OCI-LY1 (cell line): ENCODE results near the gene SCYL2.

Source experiments
- H2AFZ ChIP-seq: fragments of 200-600 bp; sonication (generic), shearing (Covaris generic); 2 replicates; pipeline ENCODE4 v1.6.0; 2014; ENCODE audit warnings: antibody characterized with exemption, mild to moderate bottlenecking, low read length
- H3F3A ChIP-seq: fragments of 200-600 bp; sonication (generic), shearing (Covaris generic); 2 replicates; pipeline ENCODE4 v1.6.0; 2014; ENCODE audit warnings: mild to moderate bottlenecking, antibody characterized with exemption, low read length, moderate library complexity; ENCODE audit not compliant: insufficient read depth
- H3K27ac ChIP-seq: fragments of 200-600 bp; sonication (generic); 2 replicates; pipeline ENCODE4 v1.5.1; 2014; ENCODE audit warnings: low read length, mixed run types, mild to moderate bottlenecking, low read depth; ENCODE audit not compliant: poor library complexity, severe bottlenecking
- H3K27me3 ChIP-seq: fragments of 200-600 bp; sonication (generic); 2 replicates; pipeline ENCODE4 v1.6.0; 2014; ENCODE audit warnings: antibody characterized with exemption, mild to moderate bottlenecking, low read length, moderate library complexity; ENCODE audit not compliant: insufficient read depth
- H3K36me3 ChIP-seq: fragments of 200-600 bp; sonication (generic); 2 replicates; pipeline ENCODE4 v1.6.1; 2014; ENCODE audit warnings: mild to moderate bottlenecking, antibody characterized with exemption, low read length, moderate library complexity, mixed read lengths; ENCODE audit not compliant: insufficient read depth
- H3K4me1 ChIP-seq: fragments of 200-600 bp; sonication (generic); 2 replicates; pipeline ENCODE4 v1.5.1; 2014; ENCODE audit warnings: mild to moderate bottlenecking, low read length, moderate library complexity; ENCODE audit not compliant: insufficient read depth, severe bottlenecking
- H3K4me2 ChIP-seq: fragments of 200-600 bp; sonication (generic), shearing (Covaris generic); 2 replicates; pipeline ENCODE4 v1.6.1; 2014; ENCODE audit warnings: low read length
- H3K4me3 ChIP-seq: fragments of 200-600 bp; sonication (generic); 2 replicates; pipeline ENCODE4 v1.5.1; 2014; ENCODE audit warnings: low read length, low read depth, mild to moderate bottlenecking, mixed read lengths; ENCODE audit not compliant: poor library complexity, severe bottlenecking
- H3K79me2 ChIP-seq: fragments of 200-600 bp; shearing (Covaris generic); 2 replicates; pipeline ENCODE4 v1.6.1; 2016; ENCODE audit warnings: mixed run types, low read length, mixed read lengths; ENCODE audit not compliant: insufficient read depth
- H3K9ac ChIP-seq: fragments of 200-600 bp; sonication (generic), shearing (Covaris generic); 2 replicates; pipeline ENCODE4 v1.6.1; 2014; ENCODE audit warnings: mild to moderate bottlenecking, low read length, mixed read lengths
- H3K9me2 ChIP-seq: fragments of 200-600 bp; sonication (generic), shearing (Covaris generic); 2 replicates; pipeline ENCODE4 v1.6.1; 2014; ENCODE audit warnings: low read depth, mild to moderate bottlenecking, low read length, mixed read lengths
- H3K9me3 ChIP-seq: fragments of 200-600 bp; shearing (Covaris generic); 2 replicates; pipeline ENCODE4 v1.6.1; 2014; ENCODE audit warnings: low read length, mixed read lengths
- H4K20me1 ChIP-seq: fragments of 200-600 bp; sonication (generic), shearing (Covaris generic); 2 replicates; pipeline ENCODE4 v1.6.0; 2016; ENCODE audit warnings: mild to moderate bottlenecking, low read length; ENCODE audit not compliant: insufficient read depth
- CTCF ChIP-seq: fragments of 200-600 bp; sonication (generic), shearing (Covaris generic); IDR thresholded peaks from 2 replicates; pipeline ENCODE4 v1.5.1; 2017; ENCODE audit warnings: mild to moderate bottlenecking, antibody characterized with exemption, low read length, moderate library complexity, mixed read lengths
- EZH2 ChIP-seq: fragments of 200-600 bp; sonication (generic), shearing (Covaris generic); IDR thresholded peaks from 2 replicates; pipeline ENCODE4 v1.8.0; 2017; ENCODE audit warnings: borderline replicate concordance, mixed run types, mild to moderate bottlenecking, antibody characterized with exemption, low read length, moderate library complexity, mixed read lengths

The SCYL2 gene

GRCh38 chr12:100348657-100349454 lies 81.9 kb downstream of the SCYL2 start:
- Histone ChIP-seq H3K9me3 (no peaks in the 10 kb centered on the region), H2AFZ (no peak overlapping the region), H3K4me2 (no peak overlapping the region), H3K36me3 (no peaks in the 10 kb centered on the region), H3K9me2 (no peaks in the 10 kb centered on the region), H3K27ac (no peak overlapping the region), H3K9ac (no peak overlapping the region), H3K79me2 (no peaks in the 10 kb centered on the region), H3F3A (no peaks in the 10 kb centered on the region), H3K4me3 (no peak overlapping the region), H3K27me3 (no peaks in the 10 kb centered on the region), H3K4me1 (no peaks in the 10 kb centered on the region), H4K20me1 (no peaks in the 10 kb centered on the region)
- TF ChIP-seq CTCF, result peak; percentile 42
- TF ChIP-seq EZH2, result no peak

- Histone ChIP-seq H4K20me1 (no peaks in the 10 kb centered on the region), H3K9me2 (no peaks in the 10 kb centered on the region), H3K27me3 (no peaks in the 10 kb centered on the region), H3K9me3 (no peaks in the 10 kb centered on the region), H3F3A (no peaks in the 10 kb centered on the region), H3K9ac (no peak within 1 kb of the TSS), H3K27ac (no peak within 1 kb of the TSS), H3K4me2 (no peak within 1 kb of the TSS), H3K79me2 (no peaks in the 10 kb centered on the region), H2AFZ (no peak within 1 kb of the TSS), H3K36me3 (no peaks in the 10 kb centered on the region), H3K4me3 (no peak within 1 kb of the TSS), H3K4me1 (no peaks in the 10 kb centered on the region)
- TF ChIP-seq CTCF (no peak), EZH2 (no peak)
Observed at GRCh38 chr12:100356644-100357223, 89.8 kb downstream of the SCYL2 start, which contains the start of gene SLC17A8. Gene SLC17A8, plus strand, starts transcription at chr12:100357074. Its CDS starts 318 bp downstream, at chr12:100357392.

DNA sequence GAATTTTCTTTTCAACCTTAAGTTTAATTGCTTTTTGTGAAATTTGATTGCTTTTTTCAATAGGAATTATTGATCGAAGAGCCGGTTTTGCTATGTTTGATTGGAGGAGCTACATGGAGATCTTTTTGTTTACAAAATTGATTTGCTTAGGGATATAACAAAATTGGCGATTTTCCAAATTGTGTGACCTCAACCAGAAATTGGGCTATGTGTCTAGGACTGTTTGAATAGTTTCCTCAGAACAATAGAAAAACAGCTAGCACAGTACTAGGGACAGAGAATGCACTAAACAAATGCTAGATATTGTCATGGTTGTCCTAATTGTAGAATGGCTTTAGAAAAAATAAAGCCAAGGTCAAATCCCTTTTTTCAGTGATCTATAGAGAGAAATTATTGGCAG lies 92.3 kb downstream of the SCYL2 start:
- Histone ChIP-seq H3K36me3 (no peaks in the 10 kb centered on the region), H3K27ac (no peak overlapping the region), H3K27me3 (no peaks in the 10 kb centered on the region)

More for the DNA sequence above, 92.3 kb downstream of the SCYL2 start:
- Histone ChIP-seq H2AFZ (no peak overlapping the region), H3K4me3 (no peak overlapping the region), H3K9ac (no peak overlapping the region), H3K4me1 (no peaks in the 10 kb centered on the region), H3K9me3 (no peaks in the 10 kb centered on the region), H3K9me2 (no peaks in the 10 kb centered on the region), H3K79me2 (no peaks in the 10 kb centered on the region), H4K20me1 (no peaks in the 10 kb centered on the region), H3K4me2 (no peak overlapping the region), H3F3A (no peaks in the 10 kb centered on the region)
- no peak for TF ChIP-seq CTCF
- TF ChIP-seq EZH2, result no peak
